Caco-2 (cell line): ENCODE data around the gene TAF11. TPM values are rescaled to one million over a fixed set of nuclear protein-coding genes. Genes with fewer than 3 reads are reported as not detected.

Experiments used
- BruUV-seq: library from RNA; stranded (reverse); fragments of 400-500 nt; replicated peaks from 2 replicates; lab custom pipeline; 2021; lab: Mats Ljungman, UMichigan
- CTCF ChIA-PET: fragments of 300-600 bp; sonication (Branson Sonifier 250); formaldehyde crosslinking; loops from one replicate; lab custom pipeline; 2022; ENCODE audit warnings: antibody characterized with exemption; lab: Charles Lee
- POLR2A ChIA-PET: fragments of 300-600 bp; sonication (Branson Sonifier 250); formaldehyde crosslinking; loops from one replicate; lab custom pipeline; 2022; ENCODE audit warnings: antibody characterized with exemption; lab: Charles Lee
- DNase-seq, 2 experiments: peaks; one replicate each; pipeline versions ENCODE4 v3.0.0 to v3.0.0-alpha.2; 2020 to 2022
- H3K27me3 ChIP-seq: replicated peaks from 2 replicates; pipeline ENCODE4 v1.6.0; 2011; ENCODE audit warnings: low read length; ENCODE audit not compliant: control insufficient read depth, insufficient read depth
- H3K36me3 ChIP-seq: 2 replicates; pipeline ENCODE4 v1.5.1; 2011; ENCODE audit warnings: low read length; ENCODE audit not compliant: control insufficient read depth, insufficient read depth
- H3K4me1 ChIP-seq: fragments of 250-450 bp; sonication (Bioruptor Pico); 2 replicates; pipeline ENCODE4 v1.5.1; 2020; ENCODE audit warnings: mild to moderate bottlenecking
- H3K4me3 ChIP-seq: 2 replicates; pipeline ENCODE4 v1.5.1; 2011; ENCODE audit warnings: low read depth, mild to moderate bottlenecking, control low read depth, low read length
- H3K9me3 ChIP-seq: fragments of 250-450 bp; sonication (Bioruptor Pico); 2 replicates; pipeline ENCODE4 v1.5.1; 2020; ENCODE audit warnings: mild to moderate bottlenecking, moderate library complexity
- H3K27ac Mint-ChIP-seq: one replicate; pipeline ENCODE4 v1.8.0; 2022; ENCODE audit warnings: mixed read lengths; ENCODE audit not compliant: unreplicated experiment
- H3K27me3 Mint-ChIP-seq: one replicate; pipeline ENCODE4 v1.8.0; 2022; ENCODE audit warnings: mixed read lengths; ENCODE audit not compliant: insufficient read depth, unreplicated experiment
- H3K36me3 Mint-ChIP-seq: one replicate; pipeline ENCODE4 v1.8.0; 2022; ENCODE audit warnings: mild to moderate bottlenecking, mixed read lengths; ENCODE audit not compliant: insufficient read depth, unreplicated experiment
- H3K4me1 Mint-ChIP-seq: one replicate; pipeline ENCODE4 v1.8.0; 2022; ENCODE audit warnings: low read depth, mixed read lengths; ENCODE audit not compliant: unreplicated experiment
- H3K4me3 Mint-ChIP-seq: one replicate; pipeline ENCODE4 v1.8.0; 2022; ENCODE audit warnings: mild to moderate bottlenecking, moderate library complexity, mixed read lengths; ENCODE audit not compliant: unreplicated experiment
- H3K9me3 Mint-ChIP-seq: one replicate; pipeline ENCODE4 v1.8.0; 2022; ENCODE audit warnings: mixed read lengths; ENCODE audit not compliant: unreplicated experiment
- intact Hi-C: fragments of 100-400 bp; cut with micrococcal nuclease; formaldehyde crosslinking; loops from one replicate; pipeline ENCODE4 v1.10.0; 2022; ENCODE audit not compliant: unreplicated experiment
- total RNA-seq: library from RNA; stranded (reverse); gene quantifications from 2 replicates; pipeline ENCODE4 v1.2.3, GENCODE V29; 2022
- TF ChIP-seq, protein P1 (sequence below), 2 experiments: fragments of 200-600 bp in 1 of 2; IDR thresholded peaks; 1 replicate in 1 of 2; 2 replicates in 1 of 2; pipeline versions ENCODE4 v1.5.1 to v1.8.0; 2011 to 2022; ENCODE audit warnings: antibody characterized with exemption in 1 of 2, control low read depth in 1 of 2, inconsistent platforms in 1 of 2, low read depth in 1 of 2, low read length in 1 of 2, mild to moderate bottlenecking in 1 of 2, moderate library complexity in 1 of 2; ENCODE audit not compliant: insufficient read depth in 1 of 2, severe bottlenecking in 1 of 2, unreplicated experiment in 1 of 2

TAF11 gene
- total RNA-seq, 1 experiment from 2014 or later = 28.3 TPM

DNA sequence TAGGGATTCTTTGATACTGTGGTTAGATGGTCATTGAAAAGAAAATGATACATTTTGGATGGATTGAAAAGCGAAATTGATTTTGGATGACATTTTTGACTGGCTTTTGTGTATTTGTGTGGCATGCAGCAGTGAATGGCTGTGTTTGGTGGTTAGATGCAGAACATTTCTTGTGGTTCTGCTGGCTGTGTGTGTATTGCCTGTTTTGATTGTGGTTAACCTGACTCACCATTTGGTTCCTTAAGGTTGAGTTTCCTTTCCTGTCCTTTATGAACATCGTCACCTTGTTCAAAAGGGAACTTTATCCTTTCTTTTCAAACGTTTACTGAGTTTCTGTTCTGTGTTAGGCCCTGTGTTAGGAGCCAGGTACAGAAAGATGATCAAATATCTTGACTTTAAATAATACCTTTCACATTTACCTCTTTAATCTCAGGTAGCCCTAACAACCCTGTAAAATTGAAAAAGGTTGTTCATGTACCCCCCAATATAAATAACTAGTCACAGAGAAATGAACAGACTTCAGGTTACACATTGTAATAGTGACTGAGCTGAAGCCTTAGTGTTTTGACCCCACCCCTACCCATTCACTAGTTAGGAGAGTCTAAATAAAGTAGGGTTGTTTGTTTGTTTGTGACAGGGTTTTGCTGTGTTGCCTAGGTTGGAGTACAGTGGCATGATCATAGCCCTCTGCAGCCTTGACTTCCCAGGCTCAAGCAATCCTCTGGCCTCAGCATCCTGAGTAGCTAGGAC is 25.0 kb upstream of the TAF11 start:
- no peak overlapping the region for H3K4me3 ChIP-seq
- TF ChIP-seq, protein P1, sequence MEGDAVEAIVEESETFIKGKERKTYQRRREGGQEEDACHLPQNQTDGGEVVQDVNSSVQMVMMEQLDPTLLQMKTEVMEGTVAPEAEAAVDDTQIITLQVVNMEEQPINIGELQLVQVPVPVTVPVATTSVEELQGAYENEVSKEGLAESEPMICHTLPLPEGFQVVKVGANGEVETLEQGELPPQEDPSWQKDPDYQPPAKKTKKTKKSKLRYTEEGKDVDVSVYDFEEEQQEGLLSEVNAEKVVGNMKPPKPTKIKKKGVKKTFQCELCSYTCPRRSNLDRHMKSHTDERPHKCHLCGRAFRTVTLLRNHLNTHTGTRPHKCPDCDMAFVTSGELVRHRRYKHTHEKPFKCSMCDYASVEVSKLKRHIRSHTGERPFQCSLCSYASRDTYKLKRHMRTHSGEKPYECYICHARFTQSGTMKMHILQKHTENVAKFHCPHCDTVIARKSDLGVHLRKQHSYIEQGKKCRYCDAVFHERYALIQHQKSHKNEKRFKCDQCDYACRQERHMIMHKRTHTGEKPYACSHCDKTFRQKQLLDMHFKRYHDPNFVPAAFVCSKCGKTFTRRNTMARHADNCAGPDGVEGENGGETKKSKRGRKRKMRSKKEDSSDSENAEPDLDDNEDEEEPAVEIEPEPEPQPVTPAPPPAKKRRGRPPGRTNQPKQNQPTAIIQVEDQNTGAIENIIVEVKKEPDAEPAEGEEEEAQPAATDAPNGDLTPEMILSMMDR (IDR thresholded peaks at IDR 0.05; ENCODE audit: insufficient read depth in 1 of 2, low read depth in 1 of 2, low read length in 1 of 2, severe bottlenecking in 1 of 2, unreplicated experiment in 1 of 2) = no peak
- no peaks in the 10 kb centered on the region for H3K36me3 ChIP-seq
- no peaks in the 10 kb centered on the region for H3K9me3 ChIP-seq
- ChIA-PET CTCF (interaction anchor here (0.6 kb wide), 2 partner anchors 11 to 184 kb away, joined by 3 to 4 read pairs; no protein-coding TSS in a partner anchor), POLR2A (no interaction called here)
- Mint-ChIP-seq H3K4me3 (no peak overlapping the region), H3K4me1 (peaks cover 6% of the 10 kb centered on the region), H3K27me3 (no peaks in the 10 kb centered on the region), H3K9me3 (no peaks in the 10 kb centered on the region), H3K36me3 (no peaks in the 10 kb centered on the region), H3K27ac (no peak overlapping the region)
- H3K4me1 ChIP-seq = peaks cover 12% of the 10 kb centered on the region
- no peaks in the 10 kb centered on the region for H3K27me3 ChIP-seq
- no TSS peak for BruUV-seq
- DNase-seq = no peak
- intact Hi-C loops = no loop called here

DNA sequence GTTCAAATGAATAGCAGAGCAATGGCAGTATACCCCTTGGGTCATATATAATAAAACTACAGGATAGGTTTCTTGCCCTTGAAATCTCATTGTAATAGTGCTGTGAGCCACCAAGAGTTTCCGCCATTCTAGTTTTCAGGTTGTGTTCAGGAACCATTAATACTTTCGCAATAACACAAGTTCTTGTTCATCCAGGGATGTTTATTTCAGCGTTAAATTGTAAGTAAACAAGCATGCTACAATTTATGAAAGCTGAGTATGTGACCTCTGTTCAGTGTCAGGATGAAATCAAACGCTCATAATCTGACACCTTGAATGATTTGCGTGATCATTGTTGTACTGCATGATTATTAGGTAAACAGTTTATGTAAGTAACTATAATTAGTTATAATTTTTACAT is 24.0 kb upstream of the TAF11 start:
- Mint-ChIP-seq H3K27me3 (no peaks in the 10 kb centered on the region), H3K4me3 (no peak overlapping the region), H3K27ac (no peak overlapping the region), H3K4me1 (peaks cover 7% of the 10 kb centered on the region), H3K36me3 (no peaks in the 10 kb centered on the region), H3K9me3 (no peaks in the 10 kb centered on the region)
- Histone ChIP-seq H3K9me3 (no peaks in the 10 kb centered on the region), H3K4me3 (no peak overlapping the region), H3K4me1 (peaks cover 12% of the 10 kb centered on the region), H3K36me3 (no peaks in the 10 kb centered on the region), H3K27me3 (no peaks in the 10 kb centered on the region)
- POLR2A ChIA-PET = no interaction called here
- intact Hi-C loops = no loop called here
- CTCF ChIA-PET = no interaction called here
- no peak for DNase-seq
- BruUV-seq = no TSS peak
- TF ChIP-seq, protein P1 (IDR thresholded peaks at IDR 0.05; ENCODE audit: insufficient read depth in 1 of 2, low read depth in 1 of 2, low read length in 1 of 2, severe bottlenecking in 1 of 2, unreplicated experiment in 1 of 2) = no peak

DNA sequence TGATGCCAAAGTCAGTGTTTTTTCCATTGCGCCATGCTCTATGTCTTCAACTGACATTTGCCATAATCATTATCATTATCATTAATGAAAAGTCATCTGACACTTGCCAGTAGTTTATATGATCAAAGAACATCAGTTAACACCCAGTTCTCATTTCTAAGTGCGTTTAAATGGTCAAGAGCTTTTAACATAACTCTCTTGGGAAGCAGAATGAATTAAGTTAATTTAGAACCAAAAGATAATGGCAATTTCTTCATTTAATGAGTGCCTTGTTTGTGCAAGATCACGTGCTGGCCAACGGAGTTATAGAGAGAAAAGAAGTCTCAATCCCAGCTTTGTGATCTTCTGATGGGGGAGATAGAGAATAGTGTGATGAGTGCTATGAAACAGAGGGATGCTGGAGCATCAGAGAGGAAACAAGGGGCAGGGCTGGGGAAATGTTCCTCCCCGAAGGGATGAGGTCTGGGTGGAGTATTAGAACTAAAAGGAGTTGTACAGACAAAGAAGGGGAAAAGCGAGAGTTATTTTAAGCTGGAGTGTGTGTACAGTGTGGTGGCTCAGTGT is 21.6 kb upstream of the TAF11 start:
- intact Hi-C loops = no loop called here
- no peak overlapping the region for H3K4me3 Mint-ChIP-seq
- Histone ChIP-seq H3K4me1 (peaks cover 12% of the 10 kb centered on the region), H3K36me3 (no peaks in the 10 kb centered on the region), H3K9me3 (no peaks in the 10 kb centered on the region), H3K4me3 (no peak overlapping the region), H3K27me3 (no peaks in the 10 kb centered on the region)
- POLR2A ChIA-PET = no interaction called here
- no peak overlapping the region for H3K27ac Mint-ChIP-seq
- TF ChIP-seq, protein P1 (IDR thresholded peaks at IDR 0.05; ENCODE audit: insufficient read depth in 1 of 2, low read depth in 1 of 2, low read length in 1 of 2, severe bottlenecking in 1 of 2, unreplicated experiment in 1 of 2) = no peak
- H3K36me3 Mint-ChIP-seq = no peaks in the 10 kb centered on the region
- no TSS peak for BruUV-seq
- no peak for DNase-seq
- peaks cover 7% of the 10 kb centered on the region for H3K4me1 Mint-ChIP-seq
- CTCF ChIA-PET = no interaction called here
- H3K27me3 Mint-ChIP-seq = no peaks in the 10 kb centered on the region
- H3K9me3 Mint-ChIP-seq = no peaks in the 10 kb centered on the region
